Measurements from ENCODE around the gene SFI1. TPM values are rescaled to one million over a fixed set of nuclear protein-coding genes. Genes with fewer than 3 reads are reported as not detected.

SFI1 gene
- total and polyA plus RNA-seq, 2 of the 8 experiments (the other 6 are each of a cell fraction or from before 2014, with no cell fraction given), result 10.4 to 30.1 TPM

DNA sequence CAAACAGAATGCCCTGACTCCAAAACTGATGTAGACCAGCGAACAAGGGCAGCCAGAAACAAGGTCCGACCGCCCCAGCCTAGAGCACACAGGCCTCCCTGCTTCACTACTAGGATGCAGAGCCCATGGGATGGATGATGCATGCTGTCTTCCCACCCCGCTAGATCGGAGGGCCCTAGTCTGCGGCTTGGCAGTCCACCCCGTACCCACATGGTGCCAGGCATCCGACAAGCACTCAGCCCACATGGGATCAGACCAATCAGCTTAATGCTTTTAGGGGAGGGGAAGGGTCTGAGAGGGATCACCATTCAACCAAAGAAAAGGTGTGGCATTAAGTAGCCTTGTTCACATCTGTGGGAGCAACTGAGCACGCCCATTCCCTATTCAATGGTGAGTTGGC is 135.1 kb downstream of the SFI1 start (continued):
- no peak for TF ChIP-seq HDAC2 (IDR thresholded peaks at IDR 0.05; ENCODE audit: borderline replicate concordance in 1 of 2, low read depth in 2 of 2, low read length in 2 of 2)
- TF ChIP-seq FOSL1 (IDR thresholded peaks at IDR 0.05; ENCODE audit: insufficient read depth, low read depth, low read length), result no peak
- no peak for TF ChIP-seq CHD1 (IDR thresholded peaks at IDR 0.05; ENCODE audit: low read depth, low read length)
- TF ChIP-seq NRF1 (IDR thresholded peaks at IDR 0.05; ENCODE audit: low read depth, low read length), result no peak
- TF ChIP-seq TAF1 (IDR thresholded peaks at IDR 0.05; ENCODE audit: low read depth, low read length), result no peak
